ENCODE data around the gene ATP6V1G1.

Gene ATP6V1G1

DNA sequence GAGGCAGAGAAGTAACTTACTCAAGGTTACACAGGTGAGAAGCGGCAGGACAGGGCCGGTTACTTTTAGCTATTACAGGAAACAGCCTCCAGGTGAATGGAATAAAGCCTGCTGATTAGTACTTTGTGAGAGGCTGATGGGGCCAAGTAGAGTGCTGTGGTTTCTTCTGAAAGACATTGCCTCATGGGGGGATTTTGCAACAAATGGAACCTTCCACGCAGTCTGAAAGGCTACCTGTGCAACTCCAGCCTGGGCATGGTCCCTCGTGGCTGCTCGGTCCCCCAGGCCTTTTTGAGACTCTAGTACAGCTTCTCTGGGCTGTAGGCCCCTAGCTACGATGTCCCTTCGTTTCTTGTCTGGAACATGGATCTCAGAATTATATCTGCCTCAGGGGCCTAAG is 25.5 kb downstream of the ATP6V1G1 start:
- DNase-seq: no peak

GRCh38 chr9:114613919-114614318 is 26.4 kb downstream of the ATP6V1G1 start:
- DNase-seq: no peak

DNA sequence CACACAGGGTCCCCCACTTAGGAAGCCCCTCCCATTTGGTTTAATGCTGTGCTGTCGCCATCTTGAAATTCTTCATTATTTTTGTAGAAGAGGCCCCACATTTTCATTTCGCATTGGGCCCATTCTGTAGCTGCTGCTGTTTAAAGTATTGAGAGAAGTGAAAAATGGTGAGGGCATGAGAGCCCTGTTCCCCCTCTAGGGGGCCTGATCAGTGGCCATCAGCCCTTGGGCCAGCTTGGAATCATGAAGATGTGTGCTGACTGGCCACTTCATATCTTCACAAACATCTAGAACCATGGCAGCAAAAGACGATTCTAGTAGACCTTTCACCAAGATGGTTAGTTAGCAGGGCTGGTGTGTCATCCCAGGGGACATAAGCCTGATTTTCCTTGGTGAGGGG is 26.8 kb downstream of the ATP6V1G1 start:
- no peak for DNase-seq

- DNase-seq: no peak
Observed at GRCh38 chr9:114616684-114617520, 29.3 kb downstream of the ATP6V1G1 start.

DNA sequence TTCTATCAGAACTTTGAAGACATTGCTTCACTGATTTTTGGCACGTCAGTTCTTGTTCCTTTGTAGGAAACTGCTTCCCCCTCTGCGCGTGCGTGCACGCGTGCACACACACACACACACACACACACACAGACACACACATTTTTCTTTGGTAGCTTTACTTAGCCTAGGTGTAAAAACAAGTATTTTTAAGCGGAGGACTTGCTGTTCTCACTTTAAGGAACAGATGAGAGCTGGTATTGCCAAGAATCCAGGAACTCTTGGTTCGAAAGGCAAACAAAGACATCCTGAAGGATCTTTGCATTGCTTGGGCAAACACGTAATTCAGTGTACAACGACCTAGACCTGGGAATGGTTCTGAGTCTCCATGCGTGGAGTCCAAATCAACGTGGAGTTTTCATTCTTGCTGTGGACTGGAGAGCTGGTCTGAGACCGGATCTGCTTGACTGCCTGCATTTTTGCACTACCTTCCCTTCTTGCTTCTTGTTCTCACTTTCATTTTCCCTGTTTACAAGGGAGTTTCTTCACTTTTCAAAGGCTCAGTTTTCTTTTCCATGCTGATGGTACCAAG is 31.7 kb downstream of the ATP6V1G1 start:
- no peak for DNase-seq

DNA sequence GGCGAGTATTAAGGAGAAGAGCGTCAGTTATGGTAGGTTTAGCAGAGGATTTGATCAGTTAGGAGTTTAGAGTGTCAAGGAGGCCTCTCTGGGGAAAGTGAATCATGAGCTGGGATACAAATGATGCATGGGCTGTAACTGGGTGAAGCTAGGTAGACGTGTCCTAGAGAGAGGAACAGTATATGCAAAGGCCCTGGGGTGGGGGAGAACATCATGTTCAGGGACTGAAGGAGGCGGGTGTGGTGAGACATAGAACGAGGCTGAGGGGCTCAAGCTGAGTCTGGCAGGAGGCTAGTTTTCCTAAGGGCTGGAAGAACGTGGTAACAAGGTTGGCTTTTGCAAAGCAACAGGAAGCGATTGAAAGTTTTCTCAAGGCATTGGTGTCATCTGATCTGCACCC is 34.0 kb downstream of the ATP6V1G1 start:
- no peak for DNase-seq

DNA sequence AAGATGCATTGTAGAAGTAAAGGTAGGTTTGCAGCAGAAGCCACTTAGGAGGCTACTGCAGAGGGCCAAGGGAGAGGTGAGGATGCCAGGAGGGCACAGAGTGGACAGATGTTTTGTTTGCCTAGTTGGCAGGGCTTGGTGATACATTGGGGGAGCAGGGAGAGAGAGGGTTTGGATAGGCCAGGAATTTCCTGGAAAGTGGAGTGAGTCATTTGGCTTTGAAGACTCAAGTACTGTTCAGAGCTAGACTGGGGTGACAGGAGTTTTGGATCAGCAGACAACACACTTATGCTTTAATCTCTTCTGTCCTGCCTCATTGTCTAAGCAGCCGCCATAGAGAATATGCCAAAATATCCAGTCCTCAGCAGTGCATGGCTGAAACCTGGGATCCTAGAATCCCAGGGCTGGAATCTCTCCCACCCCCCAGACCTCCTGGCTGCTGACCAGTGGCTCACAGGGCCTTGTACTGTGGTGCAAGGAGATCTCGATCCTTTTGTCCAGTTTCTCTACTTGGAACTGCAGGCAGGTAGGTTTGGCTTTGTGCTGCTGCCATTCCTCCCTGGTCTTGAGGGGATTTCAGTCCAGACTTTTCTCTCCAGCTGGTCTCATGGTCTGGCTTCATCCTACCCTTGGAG is 34.5 kb downstream of the ATP6V1G1 start:
- no peak for DNase-seq

GRCh38 chr9:114624677-114625076 is 37.1 kb downstream of the ATP6V1G1 start:
- no peak for DNase-seq

DNA sequence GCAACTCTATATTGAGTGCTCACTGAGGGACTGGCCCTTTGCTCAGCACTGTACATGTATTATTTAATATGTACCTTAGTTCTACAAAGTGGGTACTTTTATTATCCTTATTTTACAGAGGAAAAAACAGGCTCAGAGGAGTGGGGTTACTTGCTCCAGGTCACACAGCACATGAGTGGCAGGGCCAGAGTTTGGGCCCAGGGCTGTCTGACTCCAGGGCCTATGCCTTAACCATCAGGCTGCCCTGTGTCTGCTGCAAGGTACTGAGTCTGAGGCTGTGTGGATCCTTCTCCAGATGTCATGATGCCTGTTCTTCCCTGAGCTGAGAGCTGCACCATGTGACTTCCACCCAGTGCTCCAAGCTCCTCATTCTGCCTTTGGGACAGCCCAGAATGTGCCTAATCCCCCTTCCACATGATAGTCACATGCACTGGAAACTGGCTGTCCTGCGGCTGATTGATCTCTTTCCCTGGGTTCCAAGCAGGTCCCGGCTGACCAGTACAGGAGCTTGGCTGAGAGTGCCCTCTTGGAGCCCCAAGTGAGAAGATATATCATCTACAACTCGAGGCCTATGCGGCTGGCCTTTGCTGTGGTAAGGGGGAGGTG is 38.9 kb downstream of the ATP6V1G1 start:
- no peak for DNase-seq

DNA sequence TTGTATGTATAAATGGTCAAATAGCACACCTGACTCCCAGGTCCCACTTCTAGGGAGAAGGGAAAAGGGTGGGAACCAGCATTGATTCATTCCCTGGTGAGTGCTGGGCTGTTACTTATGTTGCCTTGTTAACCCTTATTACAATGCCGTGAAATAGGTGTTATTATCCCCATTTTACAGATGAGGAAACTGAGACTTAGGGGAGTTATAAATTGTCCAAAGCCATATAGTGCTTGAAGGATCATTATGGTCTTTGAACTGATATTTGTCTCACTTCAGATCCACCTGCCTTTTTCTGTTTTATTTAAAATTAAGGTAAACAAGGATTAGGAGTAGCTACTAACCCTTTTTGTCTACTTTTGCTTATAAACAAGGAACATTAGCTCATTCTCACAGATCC is 40.0 kb downstream of the ATP6V1G1 start:
- no peak for DNase-seq

GRCh38 chr9:114629563-114630090 is 42.1 kb downstream of the ATP6V1G1 start:
- DNase-seq: no peak

DNA sequence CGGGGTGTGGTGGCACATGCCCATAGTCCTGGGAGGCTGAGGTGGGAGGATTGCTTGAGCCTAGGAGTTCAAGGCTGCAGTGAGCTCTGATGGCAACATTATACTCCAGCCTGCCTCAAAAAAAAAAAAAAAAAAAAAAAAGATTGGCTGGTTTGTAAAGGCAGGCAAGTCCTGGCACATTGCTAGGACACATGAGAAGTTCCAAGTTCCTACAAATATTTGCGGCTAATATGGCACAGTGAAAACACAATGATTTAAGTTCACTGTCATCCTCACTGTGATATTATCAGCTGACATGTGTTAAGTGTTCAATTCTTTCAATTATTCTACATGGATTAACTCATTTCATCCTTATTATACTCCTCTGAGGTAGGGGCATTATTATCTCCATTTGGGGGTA is 43.6 kb downstream of the ATP6V1G1 start:
- no peak for DNase-seq

DNA sequence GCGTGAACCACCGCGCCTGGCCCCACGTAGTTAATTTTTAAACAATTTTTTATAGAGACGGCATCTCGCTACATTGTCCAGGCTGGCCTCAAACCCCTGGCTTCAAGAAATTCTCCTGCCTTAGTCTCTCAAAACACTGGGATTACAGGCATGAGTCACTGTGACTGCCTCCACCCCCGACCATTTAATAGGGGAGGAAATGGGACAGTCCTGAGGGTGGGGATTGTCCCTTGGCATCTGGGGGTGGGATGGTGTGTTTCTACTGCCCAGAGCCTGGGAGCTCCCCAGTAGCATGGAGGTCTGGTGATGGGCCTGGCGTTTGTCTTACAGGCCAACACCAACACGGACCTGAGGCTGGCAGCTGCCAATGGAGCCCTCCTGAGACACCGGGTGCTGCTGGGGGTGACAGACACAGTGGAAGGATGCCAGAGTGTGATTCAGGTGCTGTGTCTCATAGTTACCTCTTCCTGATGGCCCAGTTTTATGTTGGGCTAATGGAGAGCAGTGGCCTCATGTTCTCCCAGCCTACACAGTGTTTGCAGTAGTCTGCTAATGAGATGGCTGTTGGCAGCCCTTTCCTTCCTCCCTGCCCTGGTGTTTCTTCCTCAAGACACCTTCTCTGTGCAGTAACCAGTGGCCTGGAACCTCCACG is 46.0 kb downstream of the ATP6V1G1 start:
- no peak for DNase-seq

GRCh38 chr9:114634387-114634786 is 46.8 kb downstream of the ATP6V1G1 start:
- DNase-seq: no peak

DNA sequence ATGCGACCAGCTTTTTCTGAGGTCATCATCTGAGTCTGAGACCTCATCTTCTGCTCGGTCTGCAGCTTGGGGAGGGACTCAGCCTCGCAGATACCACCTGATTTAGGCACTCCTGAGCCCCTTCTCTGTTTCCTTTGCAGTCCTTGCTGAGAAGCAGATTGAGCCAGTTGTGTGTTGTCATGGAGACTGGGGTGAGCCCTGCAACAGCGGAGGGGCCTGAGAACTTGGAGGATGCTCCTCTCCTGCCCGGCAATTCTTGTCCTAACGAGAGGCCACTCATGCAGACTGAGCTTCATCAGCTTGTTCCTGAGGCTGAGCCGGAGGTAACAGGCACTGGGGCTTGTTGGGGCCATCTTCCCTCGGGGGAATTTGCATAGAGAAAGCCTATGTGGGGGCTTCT is 50.8 kb downstream of the ATP6V1G1 start:
- no peak for DNase-seq

DNA sequence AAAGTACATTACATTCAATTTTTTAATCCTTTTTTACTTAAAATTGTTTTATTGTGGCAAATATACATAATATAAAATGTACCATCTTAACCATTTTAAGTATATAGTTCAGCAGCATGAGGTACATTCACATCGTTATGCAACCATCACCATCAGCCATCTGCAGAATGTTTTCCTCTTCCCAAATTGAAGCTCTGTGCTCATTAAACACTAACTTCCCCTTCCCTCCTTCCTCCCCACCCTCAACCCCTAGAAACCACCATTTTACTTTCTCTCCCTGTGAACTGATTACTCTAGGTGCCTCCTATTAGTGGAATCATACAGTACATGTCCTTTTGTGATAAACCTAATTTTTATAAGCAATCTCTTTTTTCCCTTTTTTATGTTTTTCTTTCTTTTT is 54.4 kb downstream of the ATP6V1G1 start:
- no peak for DNase-seq

DNA sequence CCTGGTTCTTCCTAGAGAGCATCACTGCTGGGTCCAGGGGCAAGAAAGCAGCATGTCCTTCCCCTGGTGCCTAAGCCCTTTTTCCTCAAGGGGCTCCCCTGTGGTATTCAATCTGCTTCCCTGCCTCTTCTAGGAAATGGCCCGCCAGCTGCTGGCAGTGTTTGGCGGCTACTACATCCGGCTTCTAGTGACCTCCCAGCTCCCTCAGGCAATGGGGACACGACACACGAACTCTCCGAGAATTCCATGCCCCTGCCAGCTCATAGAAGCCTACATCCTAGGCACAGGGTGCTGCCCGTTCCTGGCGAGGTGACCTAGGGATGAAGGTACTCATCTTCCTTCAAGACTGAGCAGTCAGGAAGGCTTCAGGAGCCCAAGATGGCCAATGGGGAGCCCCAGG is 55.4 kb downstream of the ATP6V1G1 start:
- no peak for DNase-seq

- DNase-seq: no peak
Observed at GRCh38 chr9:114643896-114644295, 56.3 kb downstream of the ATP6V1G1 start.

Measured in NCI-H748 treated with DMSO at 0.1 percent for 48 hours (cell line).